ENCODE results near the gene UGDH.
A peak's percentile ranks its signal among the peaks of the same experiment; 100 is the strongest.
"Not testable (repeated sequence)": the region's sequence is repeated elsewhere in the genome, so short reads cannot be mapped to it uniquely, and the experiment has no call there.

Gene UGDH

DNA sequence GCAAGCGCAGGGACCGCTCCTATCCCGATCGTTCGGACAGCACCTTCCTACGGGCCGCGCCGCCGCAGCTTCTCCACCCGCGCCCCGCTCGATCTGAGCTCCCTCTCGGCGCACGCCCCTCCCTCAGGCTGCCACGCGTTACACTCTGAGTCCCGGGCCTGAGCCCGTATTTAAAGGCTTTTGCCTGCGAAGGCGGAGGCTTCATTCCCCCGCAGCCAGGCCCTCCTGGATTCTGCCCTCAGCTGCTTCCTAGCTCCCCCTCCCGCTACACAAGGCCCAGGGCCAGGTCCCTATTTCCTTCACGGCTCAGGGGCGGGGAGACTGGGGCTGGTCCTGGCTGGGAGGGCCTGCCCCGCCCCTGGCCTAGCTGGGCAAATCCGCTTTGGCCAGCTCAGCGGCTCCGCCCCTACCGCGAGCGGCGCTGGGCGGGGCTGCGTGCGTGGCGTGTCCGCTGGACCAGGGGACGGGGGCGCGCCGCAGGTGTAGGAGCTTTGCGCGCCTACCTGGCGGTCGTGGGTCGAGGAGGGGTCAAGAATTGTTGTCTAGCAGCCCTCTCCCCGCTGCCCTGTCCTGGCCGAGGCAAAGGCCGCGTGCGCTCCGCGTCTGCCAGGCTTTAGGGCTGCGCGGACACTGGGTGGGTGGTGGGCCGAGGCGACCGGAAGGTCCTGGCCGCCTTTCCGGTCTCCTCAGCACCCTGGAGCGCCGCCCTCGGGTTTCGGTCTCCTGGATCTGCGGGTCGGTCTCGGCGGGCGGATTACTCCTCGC, at the start of gene UGDH:
Gene UGDH, minus strand, starts transcription at position 144 of the 765 bp plus-strand sequence. CDS start 5,927 bp downstream, outside the sequence.
- DNase-seq (ENCODE audit: low read depth) = peak; percentile 92

DNA sequence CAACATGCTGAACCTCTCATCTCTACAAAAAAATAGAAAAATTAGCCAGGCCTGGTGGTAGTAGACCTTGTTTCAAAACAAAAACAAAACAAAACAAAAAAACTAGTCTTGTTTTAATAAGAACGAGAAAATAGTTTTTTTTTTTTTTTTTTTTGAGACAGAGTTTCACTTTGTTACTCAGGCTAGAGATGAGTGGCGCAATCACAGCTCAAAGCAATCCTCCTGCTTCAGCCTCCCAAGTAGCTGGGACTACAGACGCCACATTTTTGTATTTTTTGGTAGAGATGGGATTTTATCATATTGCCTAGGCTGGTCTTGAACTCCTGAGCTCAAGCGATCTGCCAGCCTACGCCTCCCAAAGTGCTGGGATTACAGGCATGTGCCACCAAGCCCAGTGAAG, 47.7 kb upstream of the UGDH start:
- DNase-seq (ENCODE audit: low read depth) = no peak

DNA sequence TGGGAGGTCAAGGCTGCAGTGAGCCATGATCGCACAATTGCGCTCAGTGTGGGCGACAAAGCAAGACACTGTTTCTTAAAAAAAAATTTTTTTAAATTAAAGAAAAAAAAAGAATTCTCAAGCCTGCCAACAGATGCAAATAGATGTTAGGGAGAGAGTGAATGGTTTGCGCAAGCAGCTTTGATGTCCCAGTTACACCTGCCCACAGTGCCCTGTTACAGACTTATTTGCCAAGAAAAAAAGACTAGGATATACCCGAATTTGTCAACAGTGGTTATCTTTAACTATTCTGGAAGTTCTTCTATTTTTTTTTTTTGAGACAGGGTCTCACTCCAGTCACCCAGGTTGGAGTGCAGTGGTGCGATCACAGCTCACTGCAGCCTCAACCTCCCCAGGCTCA, 44.3 kb upstream of the UGDH start:
- no peak for DNase-seq (ENCODE audit: low read depth)

DNA sequence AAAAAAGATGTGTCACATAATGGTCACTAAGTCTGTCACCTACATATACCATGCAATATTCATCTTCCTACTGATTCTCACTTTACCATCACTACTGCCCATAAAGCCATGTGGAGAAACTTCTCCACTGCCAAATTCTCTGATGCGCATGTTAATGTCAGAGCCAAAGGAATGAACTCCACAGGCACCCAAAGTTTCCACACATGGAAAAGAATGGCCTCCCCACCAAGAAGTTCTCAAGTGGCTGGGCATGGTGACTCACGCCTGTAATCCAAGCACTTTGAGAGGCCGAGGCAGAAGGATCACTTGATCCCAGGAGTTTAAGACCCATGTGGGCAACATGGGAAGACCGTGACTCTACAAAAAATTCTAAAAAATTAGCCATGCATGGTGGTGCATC, 43.8 kb upstream of the UGDH start:
- DNase-seq (ENCODE audit: low read depth) = no peak

DNA sequence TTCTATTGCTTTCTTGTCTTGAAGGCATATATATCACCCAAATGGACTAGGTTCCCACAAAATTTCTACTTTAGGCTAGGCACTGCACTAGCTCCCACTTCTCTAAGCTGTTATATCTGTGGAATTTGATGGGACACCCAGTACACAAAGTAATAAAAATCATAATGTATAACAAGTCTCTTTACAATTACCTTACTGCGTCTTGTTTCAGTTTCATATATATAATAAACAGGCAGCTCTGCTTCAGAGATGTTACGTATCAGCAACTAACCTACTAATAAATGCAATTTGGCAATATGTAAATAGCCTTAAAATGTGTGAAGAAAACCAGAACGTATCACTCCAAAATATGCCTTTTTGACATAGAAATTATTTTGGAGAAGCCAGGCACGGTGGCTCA, 42.0 kb upstream of the UGDH start:
- DNase-seq (ENCODE audit: low read depth) = no peak

DNA sequence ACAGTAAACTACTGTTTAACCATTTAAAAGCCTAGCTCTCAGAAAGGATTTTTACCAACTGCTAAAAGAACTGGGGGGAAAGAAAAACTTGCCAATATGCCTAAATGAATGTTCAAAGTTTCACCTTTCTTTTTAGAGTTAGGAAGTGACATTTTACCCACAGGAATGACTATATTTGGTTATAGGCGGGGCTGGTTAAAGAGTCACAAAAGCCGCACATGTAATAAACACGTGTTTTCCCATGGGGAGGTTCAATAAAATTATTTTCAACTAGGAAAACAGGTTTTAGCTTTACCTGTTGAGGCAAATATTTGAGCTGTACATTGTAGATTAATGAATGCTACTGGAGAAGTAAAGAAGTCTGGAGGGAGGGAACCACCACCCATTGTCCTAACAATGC, 41.6 kb upstream of the UGDH start:
- DNase-seq (ENCODE audit: low read depth) = no peak

DNA sequence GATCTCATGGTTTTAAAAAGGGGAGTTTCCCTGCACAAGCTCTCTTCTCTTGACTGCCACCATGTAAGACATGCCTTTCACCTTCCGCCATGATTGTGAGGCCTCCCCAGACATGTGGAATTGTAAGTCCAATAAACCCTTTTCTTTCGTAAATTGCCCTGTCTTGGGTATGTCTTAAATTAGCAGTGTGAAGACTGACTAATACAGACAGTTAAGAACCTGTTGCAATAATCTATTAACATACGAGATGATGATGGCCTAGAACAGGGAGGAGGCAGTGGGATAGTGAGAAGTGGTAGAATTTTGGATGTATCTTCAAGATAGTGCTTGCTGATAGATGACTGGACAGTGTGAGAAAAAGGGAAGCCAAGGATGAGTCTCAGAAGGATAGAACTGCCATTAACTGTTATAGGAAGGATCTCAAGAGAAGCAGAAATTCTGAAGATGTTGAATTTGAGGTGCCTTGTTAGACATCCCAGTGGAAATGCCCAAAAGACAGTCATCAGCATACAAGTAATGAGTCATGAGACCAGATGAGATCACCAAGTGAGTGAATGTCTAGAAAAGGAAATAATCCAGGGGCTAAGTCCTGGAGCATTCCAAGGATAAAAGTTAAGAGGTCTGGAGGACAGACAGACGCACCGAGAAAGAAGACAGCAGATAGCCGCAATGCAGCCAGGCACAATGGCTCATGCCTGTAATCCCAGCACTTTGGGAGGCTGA, 38.8 kb upstream of the UGDH start:
- no peak for DNase-seq (ENCODE audit: low read depth)

DNA sequence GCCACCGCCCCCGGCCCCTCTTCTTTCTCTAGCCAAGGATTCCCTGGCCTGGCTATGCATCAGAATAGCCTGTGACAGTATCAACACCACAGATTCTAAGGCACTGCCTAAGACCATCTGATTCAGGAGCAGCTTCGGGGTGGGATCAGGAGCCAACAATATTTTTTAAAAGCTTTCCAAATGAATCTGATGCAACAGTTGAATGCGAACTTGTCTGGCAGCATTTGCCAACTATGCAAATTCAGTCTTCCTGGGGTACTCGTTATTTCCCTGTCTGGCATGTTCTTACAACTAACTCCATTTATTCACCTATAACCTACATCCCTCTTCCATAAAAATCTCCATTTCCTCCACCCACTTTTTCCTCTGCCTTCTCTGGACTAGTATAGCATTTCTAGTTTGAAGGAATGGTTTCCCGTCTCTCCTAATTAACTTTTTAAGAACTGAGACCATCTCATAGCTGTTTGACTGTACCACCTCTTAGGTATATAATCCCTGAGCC, 36.2 kb upstream of the UGDH start:
- DNase-seq (ENCODE audit: low read depth) = no peak

DNA sequence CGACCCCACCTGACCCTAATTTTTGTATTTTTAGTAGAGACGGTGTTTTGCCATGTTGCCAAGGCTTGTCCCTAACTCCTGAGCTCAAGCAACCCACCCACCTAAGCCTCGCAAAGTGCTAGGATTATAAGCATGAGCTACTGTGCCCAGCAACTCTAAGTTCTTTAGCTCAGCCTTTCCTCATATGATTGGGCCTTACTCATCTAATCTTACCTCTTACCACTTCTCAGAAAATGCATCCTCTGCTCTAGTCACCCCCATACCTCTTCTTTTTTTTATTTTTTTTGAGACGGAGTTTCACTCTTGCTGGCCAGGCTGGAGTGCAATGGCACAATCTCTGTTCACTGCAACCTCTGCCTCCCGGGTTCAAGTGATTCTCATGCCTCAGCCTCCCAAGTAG, 35.6 kb upstream of the UGDH start:
- DNase-seq (ENCODE audit: low read depth) = no peak

DNA sequence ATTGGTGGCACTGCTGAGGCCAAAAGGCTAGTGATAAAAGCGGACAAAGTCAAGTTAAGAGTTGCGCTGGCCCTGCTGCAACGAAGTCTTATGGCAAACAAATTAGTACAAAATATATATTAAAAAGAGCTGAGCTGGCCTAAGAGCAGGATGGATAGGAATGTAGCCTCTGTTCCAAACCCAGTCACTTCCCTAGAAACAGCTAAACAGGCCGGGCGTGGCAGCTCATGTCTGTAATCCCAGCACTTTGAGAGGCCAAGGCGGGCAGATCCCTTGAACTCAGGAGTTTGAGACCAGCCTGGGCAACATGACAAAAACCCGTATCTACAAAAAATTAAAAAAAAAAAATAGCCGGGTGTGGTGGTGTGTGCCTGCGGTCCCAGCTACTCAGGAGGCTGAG, 32.4 kb upstream of the UGDH start:
- no peak for DNase-seq (ENCODE audit: low read depth)

DNA sequence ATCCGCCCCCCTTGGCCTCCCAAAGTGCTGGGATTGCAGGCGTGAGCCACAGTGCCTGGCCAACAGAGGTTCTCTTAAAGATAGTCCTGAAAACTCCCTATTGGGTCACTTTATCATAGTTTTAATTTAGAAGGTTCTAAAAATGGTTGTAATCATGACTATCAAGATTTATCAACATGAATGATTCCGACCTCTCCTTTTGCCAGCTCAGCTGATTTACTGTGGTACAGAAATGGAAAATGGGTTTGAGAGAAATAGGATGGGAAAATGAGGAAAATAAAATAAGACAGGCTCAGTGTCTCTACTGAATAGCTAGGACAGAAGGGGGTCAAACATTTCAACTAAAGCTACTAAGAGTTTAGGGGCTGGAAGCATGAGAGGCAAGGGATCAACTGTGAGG, 28.2 kb upstream of the UGDH start:
- no peak for DNase-seq (ENCODE audit: low read depth)

DNA sequence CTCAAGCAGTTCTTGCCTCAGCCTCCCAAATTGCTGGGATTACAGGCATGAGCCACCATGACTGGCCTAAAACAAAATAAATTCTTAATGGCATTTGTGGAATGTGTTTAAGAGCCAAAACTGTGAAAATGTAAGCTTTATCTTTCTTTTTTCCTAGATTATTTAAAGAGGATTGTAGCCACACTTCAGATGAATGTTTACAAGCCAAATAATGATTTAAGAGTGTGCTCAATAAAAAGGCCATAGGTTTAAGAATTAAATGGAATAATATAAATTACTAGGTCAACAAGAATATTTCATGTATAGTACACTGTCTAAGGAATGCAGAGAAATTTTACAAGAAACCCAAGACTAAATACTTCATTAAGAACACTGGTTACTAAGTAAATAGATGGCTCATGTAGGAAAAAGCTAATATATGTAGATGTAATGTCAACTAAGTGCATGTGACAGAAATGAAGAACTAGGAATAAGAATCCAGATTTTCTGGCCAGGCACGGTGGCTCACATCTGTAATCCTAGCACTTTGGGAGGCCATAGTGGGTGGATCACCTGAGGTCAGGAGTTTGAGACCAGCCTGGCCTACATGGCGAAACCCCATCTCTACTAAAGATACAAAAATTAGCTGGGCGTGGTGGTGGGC, 21.3 kb upstream of the UGDH start:
- no peak for DNase-seq (ENCODE audit: low read depth)

DNA sequence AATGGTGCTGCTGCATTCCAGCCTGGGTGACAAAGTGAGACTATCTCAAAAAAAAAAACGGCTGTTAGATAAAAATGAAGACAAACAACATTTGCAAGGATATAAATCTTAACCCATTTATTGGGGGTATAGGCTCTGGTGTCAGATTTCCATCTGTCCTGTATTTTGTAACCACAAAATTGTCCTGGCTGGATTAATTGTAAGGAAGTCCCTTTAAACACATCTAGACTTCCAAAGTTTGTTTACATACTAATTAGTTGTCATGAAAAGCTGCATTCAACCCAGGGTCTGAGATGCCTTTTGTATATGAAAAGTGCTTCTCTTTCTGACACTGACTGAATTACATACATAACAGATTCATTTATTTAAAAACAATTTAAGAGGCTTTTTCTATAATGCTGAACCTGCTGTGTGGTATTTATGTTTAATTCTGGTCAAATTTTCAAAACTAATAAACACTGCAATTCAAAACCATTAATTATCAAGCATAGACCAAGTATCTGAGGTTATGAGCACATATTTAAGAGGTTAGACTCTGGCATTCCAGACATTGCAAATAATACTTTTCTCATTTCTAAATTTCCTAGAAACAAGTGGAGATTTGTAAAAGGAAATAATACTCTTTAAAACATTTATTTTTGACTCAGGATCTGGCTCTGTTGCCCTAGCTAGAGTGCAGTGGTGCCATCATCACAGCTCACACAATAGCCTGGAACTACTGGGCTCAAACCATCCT, 17.5 kb upstream of the UGDH start:
- no peak for DNase-seq (ENCODE audit: low read depth)

DNA sequence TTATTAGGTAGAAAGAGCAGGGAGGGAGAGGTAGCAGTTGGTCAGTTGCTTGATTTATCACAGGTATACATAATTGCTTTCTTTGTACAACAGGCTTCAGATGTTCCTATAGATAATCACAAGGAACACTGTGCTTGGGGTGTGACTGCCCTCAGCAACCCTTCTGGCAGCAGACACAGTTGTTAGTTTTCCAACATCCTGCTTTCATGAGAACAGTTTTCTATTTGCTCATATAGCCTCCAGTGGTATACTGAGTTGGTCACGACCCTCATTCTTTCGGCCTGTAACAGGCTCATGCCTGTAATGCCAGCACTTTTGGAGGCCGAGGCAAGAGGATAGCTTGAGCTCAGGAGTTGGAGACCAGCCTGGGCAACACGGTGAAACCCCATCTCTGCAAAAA, 16.8 kb upstream of the UGDH start:
- not testable (repeated sequence) for DNase-seq (ENCODE audit: low read depth)

DNA sequence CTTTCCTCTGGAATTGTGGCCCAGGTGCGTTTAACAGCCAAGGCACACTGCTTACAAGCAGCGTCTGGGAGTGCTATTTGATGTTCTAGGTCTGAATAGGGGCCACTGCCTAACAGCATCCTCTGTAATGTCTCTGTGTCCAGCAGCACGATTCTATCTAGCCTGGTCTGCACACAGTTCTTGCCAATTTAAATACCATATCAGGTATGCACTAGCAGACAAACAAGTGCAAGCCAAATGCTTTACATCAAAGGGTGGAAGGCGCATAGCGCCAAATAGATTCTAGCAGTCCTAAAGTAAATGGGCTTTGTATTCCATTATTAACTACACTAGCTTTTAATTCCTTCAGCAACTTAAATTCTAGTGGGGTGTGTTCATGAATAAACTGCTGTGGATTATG, 15.8 kb upstream of the UGDH start:
- no peak for DNase-seq (ENCODE audit: low read depth)

DNA sequence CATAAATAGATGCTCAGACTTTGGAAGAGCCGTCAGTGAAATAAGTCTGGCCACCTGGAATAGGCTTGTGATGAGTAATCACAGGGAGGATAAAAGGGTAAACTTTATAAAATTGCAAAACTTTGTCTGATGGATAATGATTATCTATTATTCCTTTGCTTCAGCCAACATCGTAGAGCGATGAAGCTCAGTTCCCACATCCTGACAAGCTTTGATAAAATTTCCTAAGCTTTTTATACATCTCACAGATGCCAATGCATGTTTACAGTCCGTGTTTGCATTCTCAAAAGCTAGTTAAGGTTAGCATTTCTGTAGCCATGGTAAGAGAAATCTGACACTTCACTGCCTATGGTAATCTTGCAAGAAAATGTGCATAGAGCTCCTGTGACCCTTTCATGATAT, 15.4 kb upstream of the UGDH start:
- DNase-seq (ENCODE audit: low read depth) = no peak

DNA sequence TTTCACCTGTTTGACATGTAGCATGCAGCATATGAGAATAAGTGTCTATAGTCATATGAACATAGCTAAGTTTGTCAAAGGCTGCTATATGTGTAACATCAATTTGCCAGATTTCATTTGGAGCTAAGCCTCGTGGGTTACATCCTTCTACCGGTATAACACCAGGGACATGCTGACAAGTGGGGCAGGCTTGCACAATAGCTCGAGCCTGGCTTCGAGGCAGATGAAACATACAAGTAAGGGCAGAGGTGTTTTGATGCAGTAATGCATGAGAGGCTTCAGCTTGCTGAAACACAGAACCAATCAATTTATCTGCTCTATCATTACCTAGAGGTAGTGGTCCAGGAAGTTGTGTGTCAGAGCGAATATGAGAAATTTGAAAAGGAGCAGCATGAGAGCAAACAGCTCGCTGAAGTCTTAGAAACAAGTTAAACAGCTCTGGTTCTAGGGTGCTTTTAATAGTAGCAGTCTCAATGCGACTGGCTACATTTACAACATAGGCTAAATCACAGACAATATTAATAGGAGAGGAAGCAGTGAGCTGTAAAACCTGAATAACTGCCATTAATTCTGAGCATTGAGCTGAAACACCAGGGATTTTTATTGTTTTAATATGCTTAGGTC, 14.9 kb upstream of the UGDH start:
- DNase-seq (ENCODE audit: low read depth) = no peak

DNA sequence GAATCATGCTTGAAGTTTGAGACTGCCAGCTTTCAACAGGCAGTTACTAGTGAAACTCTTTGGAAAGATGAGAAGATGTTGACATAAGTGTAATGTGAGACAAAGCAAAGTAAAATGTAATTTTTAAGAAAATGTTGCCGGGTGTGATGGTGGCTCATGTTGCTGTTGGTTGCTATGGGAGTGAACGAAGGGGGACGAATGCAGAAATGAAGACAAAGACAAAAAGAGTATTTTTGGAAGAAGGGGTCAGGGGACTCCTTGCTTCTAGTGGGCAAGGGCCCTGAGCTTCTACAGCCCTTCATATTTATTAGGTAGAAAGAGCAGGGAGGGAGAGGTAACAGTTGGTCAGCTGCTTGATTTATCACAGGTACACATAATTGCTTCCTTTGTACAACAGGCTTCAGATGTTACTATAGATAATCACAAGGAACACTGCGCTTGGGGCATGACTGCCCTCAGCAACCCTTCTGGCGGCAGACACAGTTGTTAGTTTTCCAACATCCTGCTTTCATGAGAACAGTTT, 11.9 kb upstream of the UGDH start:
- no peak for DNase-seq (ENCODE audit: low read depth)

DNA sequence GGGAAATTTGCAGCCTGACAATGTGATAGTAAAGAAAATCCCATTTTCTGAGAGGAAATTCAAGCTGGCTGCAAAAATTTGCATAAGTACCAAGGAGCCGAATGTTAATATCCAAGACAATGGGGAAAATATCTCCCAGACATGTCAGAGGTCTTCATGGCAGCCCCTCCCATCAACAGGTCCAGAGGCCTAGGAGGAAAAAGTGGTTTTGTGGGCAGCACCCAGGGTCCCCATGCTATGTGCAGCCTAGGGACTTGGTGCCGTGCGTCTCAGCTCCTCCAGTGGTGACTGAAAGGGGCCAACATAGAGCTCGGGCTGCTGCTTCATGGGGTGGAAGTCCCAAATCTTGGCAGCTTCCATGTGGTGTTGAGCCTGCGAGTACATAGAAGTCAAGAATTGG, 6.3 kb upstream of the UGDH start:
- no peak for DNase-seq (ENCODE audit: low read depth)

DNA sequence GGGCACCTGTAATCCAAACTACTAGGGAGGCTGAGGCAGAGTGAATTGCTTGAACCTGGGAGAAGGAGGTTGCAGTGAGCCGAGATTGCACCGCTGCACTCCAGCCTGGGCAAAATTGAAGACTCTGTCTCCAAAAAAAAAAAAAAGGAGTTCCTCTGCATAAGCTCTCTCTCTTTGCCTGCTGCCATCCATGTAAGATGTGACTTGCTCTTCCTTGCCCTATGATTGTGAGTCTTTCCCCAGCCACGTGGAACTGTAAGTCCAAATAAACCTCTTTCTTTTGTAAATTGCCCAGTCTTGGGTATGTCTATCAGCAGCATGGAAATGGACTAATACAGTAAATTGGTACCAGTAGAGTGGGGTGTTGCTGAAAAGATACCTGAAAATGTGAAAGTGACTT, 5.0 kb upstream of the UGDH start:
- not testable (repeated sequence) for DNase-seq (ENCODE audit: low read depth)

DNA sequence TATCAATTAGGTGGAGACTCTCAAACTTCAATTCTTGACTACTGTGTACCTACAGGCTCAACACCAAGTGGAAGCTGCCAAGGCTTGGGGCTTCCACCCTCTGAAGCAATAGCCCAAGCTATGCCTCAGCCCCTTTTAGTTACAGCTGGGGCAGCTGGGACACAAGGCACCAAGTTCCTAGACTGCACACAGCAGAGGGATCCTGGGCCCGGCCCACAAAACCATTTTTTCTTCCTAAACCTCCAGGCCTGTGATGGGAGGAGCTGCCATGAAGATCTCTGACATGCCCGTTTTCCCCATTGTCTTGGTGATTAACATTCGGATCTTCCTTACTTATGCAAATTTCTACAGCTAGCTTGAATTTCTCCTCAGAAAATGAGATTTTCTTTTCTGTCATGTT, 3.4 kb upstream of the UGDH start:
- no peak for DNase-seq (ENCODE audit: low read depth)

DNA sequence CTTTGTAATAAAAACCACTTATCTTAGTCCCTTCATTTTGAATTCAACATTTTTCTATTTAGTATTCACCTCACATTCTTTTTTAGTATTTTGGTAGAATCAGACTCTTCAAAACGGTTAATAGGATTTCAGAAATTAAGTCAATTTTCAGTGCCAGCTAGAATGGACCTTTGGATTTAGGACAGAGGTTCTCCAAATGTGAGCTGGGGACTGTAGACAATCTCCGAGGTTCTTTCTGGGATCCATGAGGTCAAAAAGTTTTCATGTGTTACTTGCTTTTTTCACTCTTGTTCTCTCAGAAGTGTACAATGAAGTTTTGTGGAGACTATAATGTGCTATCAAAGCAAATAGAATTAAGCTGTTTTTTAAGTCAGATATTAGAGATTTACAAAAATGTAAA, 2.3 kb upstream of the UGDH start:
- no peak for DNase-seq (ENCODE audit: low read depth)

All from activated T-cell treated with anti-CD3 and anti-CD28 coated beads for 48 hours (primary cell).